ENCODE measurements around the gene SLC16A12. TPM values are rescaled to one million over a fixed set of nuclear protein-coding genes. Genes with fewer than 3 reads are reported as not detected.
A peak's percentile ranks its signal among the peaks of the same experiment; 100 is the strongest.
"Not testable (repeated sequence)": the region's sequence is repeated elsewhere in the genome, so short reads cannot be mapped to it uniquely, and the experiment has no call there.

SLC16A12 gene
- total RNA-seq, 1 donor from 2014 or later, result 1.3 TPM

- DNase-seq, result no peak
- intact Hi-C loops (cut with DNase I), result no loop called here
- ATAC-seq (ENCODE audit: poor library complexity), result no peak
Observed at GRCh38 chr10:89413398-89413912, 121.9 kb downstream of the SLC16A12 start.

- DNase-seq; ATAC-seq (ENCODE audit: poor library complexity); intact Hi-C loops (cut with DNase I): not testable (repeated sequence)
Observed at GRCh38 chr10:89412276-89412675, 123.1 kb downstream of the SLC16A12 start.

- intact Hi-C loops (cut with DNase I); DNase-seq: not testable (repeated sequence)
Observed at GRCh38 chr10:89411135-89411534, 124.3 kb downstream of the SLC16A12 start.

GRCh38 chr10:89410551-89410950, 124.8 kb downstream of the SLC16A12 start:
- intact Hi-C loops (cut with DNase I); ATAC-seq (ENCODE audit: poor library complexity); DNase-seq: not testable (repeated sequence)

More at GRCh38 chr10:89411135-89411534, 124.3 kb downstream of the SLC16A12 start:
- not testable (repeated sequence) for ATAC-seq (ENCODE audit: poor library complexity)

- DNase-seq; ATAC-seq (ENCODE audit: poor library complexity); intact Hi-C loops (cut with DNase I): not testable (repeated sequence)
Observed at GRCh38 chr10:89409282-89409681, 126.1 kb downstream of the SLC16A12 start.

- DNase-seq, result not testable (repeated sequence)
Observed at GRCh38 chr10:89407792-89408191, 127.6 kb downstream of the SLC16A12 start.

GRCh38 chr10:89406178-89406577, 129.2 kb downstream of the SLC16A12 start:
- DNase-seq; intact Hi-C loops (cut with DNase I); ATAC-seq (ENCODE audit: poor library complexity): not testable (repeated sequence)

More at GRCh38 chr10:89407792-89408191, 127.6 kb downstream of the SLC16A12 start:
- ATAC-seq (ENCODE audit: poor library complexity); intact Hi-C loops (cut with DNase I): not testable (repeated sequence)

- no peak for ATAC-seq (ENCODE audit: poor library complexity)
- DNase-seq, result no peak
- intact Hi-C loops (cut with DNase I), result no loop called here
Observed at GRCh38 chr10:89404104-89405047, 131.0 kb downstream of the SLC16A12 start.

- DNase-seq (no peak), ATAC-seq (ENCODE audit: poor library complexity) (no peak)
- intact Hi-C loops (cut with DNase I), result no loop called here
Observed at GRCh38 chr10:89403043-89403442, 132.4 kb downstream of the SLC16A12 start.

- intact Hi-C loops (cut with DNase I), result no loop called here
- ATAC-seq (ENCODE audit: poor library complexity) (no peak), DNase-seq (no peak)
Observed at GRCh38 chr10:89399956-89400355, 135.4 kb downstream of the SLC16A12 start.

GRCh38 chr10:89398003-89398749, 137.2 kb downstream of the SLC16A12 start:
- intact Hi-C loops (cut with DNase I), result no loop called here
- ATAC-seq (ENCODE audit: poor library complexity), result no peak
- no peak for DNase-seq

GRCh38 chr10:89395141-89395540, 140.3 kb downstream of the SLC16A12 start:
- no peak for DNase-seq
- ATAC-seq (ENCODE audit: poor library complexity), result no peak
- intact Hi-C loops (cut with DNase I), result no loop called here

- intact Hi-C loops (cut with DNase I), result no loop called here
- no peak for ATAC-seq (ENCODE audit: poor library complexity)
Observed at GRCh38 chr10:89393898-89394297, 141.5 kb downstream of the SLC16A12 start.

GRCh38 chr10:89392974-89393373, 142.4 kb downstream of the SLC16A12 start:
- DNase-seq (no peak), ATAC-seq (ENCODE audit: poor library complexity) (peak; percentile 65)
- intact Hi-C loops (cut with DNase I), result no loop called here

More at GRCh38 chr10:89393898-89394297, 141.5 kb downstream of the SLC16A12 start:
- no peak for DNase-seq

GRCh38 chr10:89391907-89392756, 143.3 kb downstream of the SLC16A12 start, which contains the start of gene IFIT1:
Gene IFIT1 (plus strand): TSS chr10:89392623. CDS start chr10:89392713, 90 bp downstream.
- intact Hi-C loops (cut with DNase I), result no loop called here
- DNase-seq (no peak), ATAC-seq (ENCODE audit: poor library complexity) (peak; percentile 94)

GRCh38 chr10:89391226-89391576, 144.2 kb downstream of the SLC16A12 start:
- DNase-seq; ATAC-seq (ENCODE audit: poor library complexity); intact Hi-C loops (cut with DNase I): not testable (repeated sequence)

- ATAC-seq (ENCODE audit: poor library complexity) (peak; percentile 40), DNase-seq (no peak)
- intact Hi-C loops (cut with DNase I), result no loop called here
Observed at GRCh38 chr10:89390476-89391225, 144.7 kb downstream of the SLC16A12 start.
